GM21526 (cell line): ENCODE measurements around the gene HMGA1.

Source experiments
- ATAC-seq: cut with Tn5 transposase; IDR thresholded peaks from one replicate; pipeline ENCODE4 v1.9.1; 2021; ENCODE audit warnings: moderate library complexity; ENCODE audit not compliant: unreplicated experiment, low FRiP score

HMGA1 gene

GRCh38 chr6:34223956-34224940 is 12.4 kb upstream of the HMGA1 start:
- peak; percentile 70 for ATAC-seq

DNA sequence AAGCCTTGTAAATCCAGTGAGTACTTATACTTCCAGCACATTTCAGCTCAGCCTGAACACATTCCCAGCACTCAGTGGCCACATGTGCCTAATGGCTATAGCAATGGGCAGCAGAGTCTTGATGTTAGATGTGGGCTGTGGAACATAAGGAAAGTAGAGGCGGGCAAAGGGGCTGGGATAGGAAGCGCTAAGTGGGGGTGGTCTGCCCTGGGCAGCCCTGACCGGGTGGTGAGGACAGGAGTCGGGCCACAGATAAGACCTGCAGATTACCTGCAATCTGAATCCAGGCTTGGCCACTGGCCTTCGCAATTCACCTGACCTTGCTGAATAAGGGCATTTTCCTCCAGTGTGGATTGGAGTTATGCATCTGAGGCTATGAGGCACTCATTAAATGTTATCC is 11.1 kb upstream of the HMGA1 start:
- no peak for ATAC-seq

DNA sequence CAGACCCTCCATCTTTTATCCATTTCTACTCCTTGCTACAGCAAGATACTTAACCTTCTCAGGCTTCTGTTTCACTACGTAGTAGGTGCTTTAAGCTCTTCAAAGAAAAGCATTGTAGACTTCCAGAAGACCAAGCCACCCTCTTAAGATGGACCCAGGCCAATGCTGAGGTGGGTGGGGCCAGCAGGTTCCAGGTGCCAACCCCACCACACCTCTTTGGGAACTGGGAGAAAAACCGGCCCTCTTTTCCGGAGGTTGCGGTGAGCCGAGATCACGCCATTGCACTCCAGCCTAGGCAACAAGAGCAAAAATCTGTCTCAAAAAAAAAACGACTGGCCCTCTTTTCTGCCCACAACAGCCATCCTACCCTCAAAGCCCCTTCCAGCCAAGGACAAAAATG is 10.6 kb upstream of the HMGA1 start:
- no peak for ATAC-seq

- no peak for ATAC-seq
Observed at GRCh38 chr6:34226731-34227586, 9.7 kb upstream of the HMGA1 start.

DNA sequence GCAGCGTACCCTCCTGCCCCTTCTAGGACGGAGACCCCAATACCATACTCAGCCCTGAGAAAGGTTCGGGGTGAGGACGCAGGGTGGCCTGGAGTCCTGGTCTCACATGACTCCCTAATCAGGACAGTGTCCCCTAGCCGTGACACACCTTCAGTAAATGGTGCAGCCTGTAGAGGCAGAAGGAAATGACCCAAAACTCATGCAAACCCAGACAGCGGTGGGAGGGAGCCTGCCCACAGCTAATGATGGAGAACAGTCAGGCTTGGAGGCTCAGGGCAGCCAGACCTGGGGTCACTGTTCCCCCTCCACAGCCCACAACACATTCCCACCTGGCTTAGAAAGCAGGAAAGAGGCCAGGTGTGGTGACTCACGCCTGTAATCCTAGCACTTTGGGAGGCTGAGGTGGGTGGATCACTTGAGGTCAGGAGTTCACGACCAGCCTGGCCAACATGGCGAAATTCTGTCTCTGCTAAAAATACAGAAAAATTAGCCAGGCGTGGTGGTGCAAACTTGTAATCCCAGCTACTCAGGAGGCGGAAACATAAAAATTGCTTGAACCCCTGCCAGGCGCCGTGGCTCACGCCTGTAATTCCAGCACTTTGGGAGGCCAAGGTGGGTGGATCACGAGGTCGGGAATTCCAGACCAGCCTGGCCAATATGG is 8.8 kb upstream of the HMGA1 start:
- no peak for ATAC-seq

- no peak for ATAC-seq
Observed at GRCh38 chr6:34229877-34230276, 6.8 kb upstream of the HMGA1 start.

- no peak for ATAC-seq
Observed at GRCh38 chr6:34230653-34231371, 5.9 kb upstream of the HMGA1 start.

DNA sequence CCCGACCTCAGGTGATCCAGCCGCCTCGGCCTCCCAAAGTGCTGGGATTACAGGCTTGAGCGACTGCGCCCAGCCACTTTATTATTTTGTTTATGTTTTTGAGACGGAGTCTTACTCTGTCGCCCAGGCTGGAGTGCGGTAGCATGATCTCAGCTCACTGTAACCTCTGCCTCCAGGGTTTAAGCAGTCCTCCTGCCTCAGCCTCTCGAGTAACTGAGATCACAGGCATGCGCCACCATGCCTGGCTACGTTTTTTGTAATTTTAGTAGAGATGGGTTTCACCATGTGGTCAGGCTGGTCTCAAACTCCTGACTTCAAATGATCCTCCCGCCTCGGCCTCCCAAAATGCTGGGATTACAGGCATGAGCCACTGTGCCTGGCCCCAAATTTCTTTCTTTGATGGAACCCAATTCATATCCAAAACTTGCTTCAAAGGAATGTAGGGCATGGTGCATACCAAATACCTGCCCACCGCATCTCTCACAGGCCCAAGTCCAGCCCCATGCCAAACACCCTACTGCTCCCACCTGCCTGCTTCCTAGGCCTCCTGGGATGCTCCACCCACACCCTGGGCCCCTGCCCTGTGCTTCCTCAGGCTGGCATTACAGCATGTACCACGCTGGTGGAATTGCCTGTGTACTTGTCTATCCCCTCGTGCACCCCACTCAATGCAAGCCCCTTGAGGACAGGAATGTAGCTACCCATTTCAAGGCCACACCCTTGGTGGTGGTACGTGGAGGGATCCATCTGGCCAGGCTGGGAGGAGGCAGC is 4.9 kb upstream of the HMGA1 start:
- no peak for ATAC-seq

DNA sequence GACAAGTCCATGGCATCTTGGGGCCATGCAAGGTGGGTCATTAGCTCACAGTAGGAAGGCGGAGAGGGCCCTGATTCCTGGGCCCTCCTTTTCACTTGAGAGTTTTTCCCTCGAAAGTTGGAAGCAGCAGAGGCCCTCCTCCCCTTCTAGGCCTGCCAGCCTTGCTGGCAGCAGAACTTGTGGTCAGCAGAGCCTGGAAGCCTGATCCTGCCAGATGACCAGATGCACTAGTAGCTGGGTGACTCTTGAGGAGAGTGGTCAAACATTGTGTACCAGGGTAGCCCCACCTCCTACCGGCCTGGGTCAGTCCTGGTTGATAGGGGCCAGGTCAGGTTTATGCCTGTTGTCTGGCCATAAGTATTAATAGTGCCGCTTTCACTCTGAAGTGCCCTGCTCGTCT is 3.8 kb upstream of the HMGA1 start:
- ATAC-seq = no peak

DNA sequence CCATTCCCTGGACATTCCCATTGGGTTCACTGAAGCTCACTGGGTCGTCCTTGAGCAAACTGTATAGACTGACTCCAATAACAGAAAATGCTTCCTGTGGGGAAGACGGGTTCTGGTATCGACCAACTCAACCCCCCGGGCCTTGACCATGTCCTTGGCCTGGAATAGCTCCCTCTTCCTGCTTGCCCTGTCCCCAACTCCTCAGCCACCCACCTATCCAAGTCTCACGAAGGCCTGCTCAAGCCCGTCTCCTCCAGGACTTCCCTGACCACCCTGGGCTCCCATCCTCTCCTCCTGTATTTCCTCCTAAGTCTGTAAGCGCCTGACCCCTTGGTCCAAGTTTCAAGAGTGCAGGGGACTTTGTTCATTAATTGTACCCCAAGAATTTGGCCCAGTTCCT is 2.8 kb upstream of the HMGA1 start:
- ATAC-seq = no peak

DNA sequence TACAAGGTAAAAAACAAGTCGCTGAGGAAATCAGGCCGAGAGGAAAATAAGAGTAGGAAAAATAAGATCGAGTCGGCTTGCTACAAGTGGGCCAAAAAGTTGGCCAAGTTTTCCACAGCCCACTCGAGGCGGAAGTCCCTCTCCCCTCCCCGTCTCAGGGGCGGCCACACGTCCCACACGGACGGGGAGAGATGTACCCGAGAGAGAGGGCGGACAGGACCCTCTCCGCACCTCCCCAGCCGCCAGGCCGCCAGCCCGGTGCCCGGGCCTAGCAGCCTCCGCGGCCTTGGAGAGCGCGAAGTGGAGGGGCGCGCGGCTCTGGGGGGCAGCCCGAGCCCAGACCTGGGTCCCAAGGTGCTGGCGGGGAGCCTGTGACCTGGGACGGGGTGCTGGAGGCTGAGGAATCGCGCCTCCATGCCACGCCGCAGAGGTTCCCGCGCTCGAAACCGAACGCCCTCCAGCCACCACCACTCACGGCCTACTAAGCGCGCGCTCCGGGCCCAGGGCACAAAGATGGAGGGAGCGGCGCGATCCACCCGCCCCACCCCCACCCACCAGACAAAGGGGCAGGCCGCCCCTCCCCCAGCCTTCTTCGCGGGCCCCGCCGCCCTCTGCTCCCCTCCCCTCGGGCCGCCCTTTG is 1.9 kb upstream of the HMGA1 start:
- no peak for ATAC-seq

DNA sequence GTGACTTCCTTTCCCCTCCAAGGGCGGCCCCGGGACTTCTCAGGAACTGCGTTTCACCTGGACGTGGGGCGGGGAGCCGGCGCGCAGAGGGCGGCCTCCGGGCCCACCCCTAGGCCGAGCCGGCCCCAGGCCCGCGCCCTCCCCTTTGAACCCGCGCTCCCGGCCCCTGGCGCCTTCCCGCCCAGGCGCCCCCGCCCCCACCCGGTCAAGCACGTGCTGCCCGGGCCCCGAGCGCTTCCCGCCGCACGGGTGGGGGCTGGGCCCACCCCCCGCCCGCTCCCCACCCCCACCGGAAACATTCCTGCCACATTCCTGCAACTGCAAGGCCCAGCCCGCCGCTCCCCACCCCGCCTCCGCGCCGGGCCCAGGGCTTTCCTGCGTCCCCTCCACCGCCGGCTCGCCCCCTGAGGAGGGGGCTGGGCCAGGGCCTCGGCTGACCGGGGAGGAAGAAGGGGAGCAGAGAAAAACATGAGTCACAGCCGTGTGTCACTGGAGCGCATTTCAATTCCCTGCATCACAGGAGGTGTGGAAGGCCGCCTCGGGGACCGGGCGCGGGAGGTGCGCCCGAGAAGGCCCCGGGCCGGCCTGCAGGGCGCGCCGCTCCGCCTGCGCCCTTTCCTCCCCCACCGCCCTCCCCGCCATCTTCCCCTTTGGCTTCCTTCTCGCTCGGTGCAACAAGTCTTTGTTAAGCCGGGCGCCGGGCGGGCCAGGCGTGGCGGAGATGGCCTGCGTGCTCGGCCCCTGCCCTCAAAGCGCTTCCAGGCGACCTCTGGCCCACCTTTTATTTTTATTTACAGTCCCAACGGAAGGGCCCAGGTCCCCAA is 1.2 kb upstream of the HMGA1 start:
- ATAC-seq = no peak

GRCh38 chr6:34236131-34236442 is 586 bp upstream of the HMGA1 start:
- ATAC-seq = peak; percentile 8

- no peak for ATAC-seq
Observed at GRCh38 chr6:34237316-34237721, 646 bp downstream of the HMGA1 start.

GRCh38 chr6:34237722-34238584 is 1.3 kb downstream of the HMGA1 start:
- ATAC-seq = no peak

GRCh38 chr6:34238585-34239499 is 2.2 kb downstream of the HMGA1 start:
- ATAC-seq = no peak

- no peak for ATAC-seq
Observed at GRCh38 chr6:34239500-34239825, 2.8 kb downstream of the HMGA1 start.
